ENCODE data around the gene LRRC19.

LRRC19 gene

GRCh38 chr9:27005491-27005890 is at the start of gene LRRC19:
Gene LRRC19, minus strand, starts transcription at chr9:27005672. Its CDS starts 5,978 bp downstream, at chr9:26999694.
- no peak within 1 kb of the TSS for H3K27ac ChIP-seq (ENCODE audit: low read depth, low read length)
- peaks cover 7% of the 10 kb centered on the region; the same call in 1 of the 2 replicates for H3K4me1 ChIP-seq (ENCODE audit: control insufficient read depth, insufficient read depth, low read length)
- H3K9ac ChIP-seq (ENCODE audit: low read depth, low read length), result no peak within 1 kb of the TSS
- no peak within 1 kb of the TSS for H3K4me3 ChIP-seq (ENCODE audit: low read depth, low read length)
- H3K9me3 ChIP-seq (ENCODE audit: control insufficient read depth, insufficient read depth, low read length), result no peaks in the 10 kb centered on the region
- no peaks in the 10 kb centered on the region; the same call in 1 of the 2 replicates for H3K36me3 ChIP-seq (ENCODE audit: control insufficient read depth, insufficient read depth, low read length)
- no peaks in the 10 kb centered on the region for H3K27me3 ChIP-seq (ENCODE audit: control insufficient read depth, insufficient read depth, low read length)

- Histone ChIP-seq H3K4me1 (ENCODE audit: control insufficient read depth, insufficient read depth, low read length) (no peaks in the 10 kb centered on the region), H3K4me3 (ENCODE audit: low read depth, low read length) (no peak overlapping the region), H3K27me3 (ENCODE audit: control insufficient read depth, insufficient read depth, low read length) (no peaks in the 10 kb centered on the region), H3K27ac (ENCODE audit: low read depth, low read length) (no peak overlapping the region), H3K36me3 (ENCODE audit: control insufficient read depth, insufficient read depth, low read length) (no peaks in the 10 kb centered on the region), H3K9me3 (ENCODE audit: control insufficient read depth, insufficient read depth, low read length) (no peaks in the 10 kb centered on the region), H3K9ac (ENCODE audit: low read depth, low read length) (no peak overlapping the region)
Observed at GRCh38 chr9:27054841-27055240, 49.4 kb upstream of the LRRC19 start.

GRCh38 chr9:27054125-27054524 is 48.7 kb upstream of the LRRC19 start:
- H3K9me3 ChIP-seq (ENCODE audit: control insufficient read depth, insufficient read depth, low read length), result no peaks in the 10 kb centered on the region
- no peak overlapping the region for H3K4me3 ChIP-seq (ENCODE audit: low read depth, low read length)
- no peak overlapping the region for H3K9ac ChIP-seq (ENCODE audit: low read depth, low read length)
- no peaks in the 10 kb centered on the region for H3K36me3 ChIP-seq (ENCODE audit: control insufficient read depth, insufficient read depth, low read length)
- H3K4me1 ChIP-seq (ENCODE audit: control insufficient read depth, insufficient read depth, low read length), result no peaks in the 10 kb centered on the region
- no peak overlapping the region for H3K27ac ChIP-seq (ENCODE audit: low read depth, low read length)
- no peaks in the 10 kb centered on the region for H3K27me3 ChIP-seq (ENCODE audit: control insufficient read depth, insufficient read depth, low read length)

GRCh38 chr9:27053369-27054022 is 48.0 kb upstream of the LRRC19 start:
- no peak overlapping the region for H3K4me3 ChIP-seq (ENCODE audit: low read depth, low read length)
- no peaks in the 10 kb centered on the region for H3K9me3 ChIP-seq (ENCODE audit: control insufficient read depth, insufficient read depth, low read length)
- no peaks in the 10 kb centered on the region for H3K36me3 ChIP-seq (ENCODE audit: control insufficient read depth, insufficient read depth, low read length)
- H3K4me1 ChIP-seq (ENCODE audit: control insufficient read depth, insufficient read depth, low read length), result no peaks in the 10 kb centered on the region
- H3K9ac ChIP-seq (ENCODE audit: low read depth, low read length), result no peak overlapping the region
- no peaks in the 10 kb centered on the region for H3K27me3 ChIP-seq (ENCODE audit: control insufficient read depth, insufficient read depth, low read length)
- H3K27ac ChIP-seq (ENCODE audit: low read depth, low read length), result no peak overlapping the region

DNA sequence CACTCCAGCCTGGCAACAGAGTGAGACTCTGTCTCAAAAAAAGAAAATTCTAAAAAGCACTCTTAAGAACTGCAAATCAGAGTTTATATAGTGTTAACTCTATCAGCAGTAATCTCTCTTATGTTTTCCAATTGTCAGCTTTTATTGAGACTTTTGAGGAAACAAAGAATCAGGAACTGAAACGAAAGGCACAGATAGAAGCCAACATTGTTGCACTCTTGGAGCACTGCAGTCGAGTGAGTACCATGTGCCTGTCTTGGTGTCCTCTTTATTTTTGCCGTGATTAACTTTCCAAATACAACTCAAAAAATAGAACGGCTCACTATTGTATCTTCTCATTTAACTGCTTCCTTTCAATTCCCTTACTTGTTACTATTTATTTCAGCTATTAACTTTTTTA is 41.7 kb upstream of the LRRC19 start:
- Histone ChIP-seq H3K9ac (ENCODE audit: low read depth, low read length) (no peak overlapping the region), H3K27ac (ENCODE audit: low read depth, low read length) (no peak overlapping the region), H3K9me3 (ENCODE audit: control insufficient read depth, insufficient read depth, low read length) (no peaks in the 10 kb centered on the region), H3K4me3 (ENCODE audit: low read depth, low read length) (no peak overlapping the region), H3K4me1 (ENCODE audit: control insufficient read depth, insufficient read depth, low read length) (no peaks in the 10 kb centered on the region), H3K27me3 (ENCODE audit: control insufficient read depth, insufficient read depth, low read length) (no peaks in the 10 kb centered on the region), H3K36me3 (ENCODE audit: control insufficient read depth, insufficient read depth, low read length) (no peaks in the 10 kb centered on the region)

DNA sequence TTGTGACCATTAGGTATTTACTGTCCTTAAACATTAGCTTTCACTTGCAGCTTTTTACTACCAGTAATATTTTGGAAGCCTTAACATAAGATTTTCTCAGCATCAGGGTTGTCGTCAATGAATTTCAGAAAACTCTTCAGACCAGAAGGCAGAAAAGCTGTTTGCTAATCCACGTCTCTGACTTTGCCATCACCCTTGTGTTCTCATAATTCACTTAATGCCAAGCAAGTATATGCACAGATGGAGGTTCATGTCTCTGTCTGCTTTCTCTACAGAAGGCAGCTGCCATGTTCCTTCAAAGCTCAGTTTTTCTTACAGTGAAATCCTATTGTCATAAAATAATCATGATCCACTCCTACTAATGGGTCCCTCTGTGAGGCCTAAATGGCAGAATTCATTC is 37.7 kb upstream of the LRRC19 start:
- Histone ChIP-seq H3K27me3 (ENCODE audit: control insufficient read depth, insufficient read depth, low read length) (no peaks in the 10 kb centered on the region), H3K4me3 (ENCODE audit: low read depth, low read length) (no peak overlapping the region), H3K9me3 (ENCODE audit: control insufficient read depth, insufficient read depth, low read length) (no peaks in the 10 kb centered on the region), H3K4me1 (ENCODE audit: control insufficient read depth, insufficient read depth, low read length) (no peaks in the 10 kb centered on the region), H3K27ac (ENCODE audit: low read depth, low read length) (no peak overlapping the region), H3K36me3 (ENCODE audit: control insufficient read depth, insufficient read depth, low read length) (no peaks in the 10 kb centered on the region), H3K9ac (ENCODE audit: low read depth, low read length) (no peak overlapping the region)

DNA sequence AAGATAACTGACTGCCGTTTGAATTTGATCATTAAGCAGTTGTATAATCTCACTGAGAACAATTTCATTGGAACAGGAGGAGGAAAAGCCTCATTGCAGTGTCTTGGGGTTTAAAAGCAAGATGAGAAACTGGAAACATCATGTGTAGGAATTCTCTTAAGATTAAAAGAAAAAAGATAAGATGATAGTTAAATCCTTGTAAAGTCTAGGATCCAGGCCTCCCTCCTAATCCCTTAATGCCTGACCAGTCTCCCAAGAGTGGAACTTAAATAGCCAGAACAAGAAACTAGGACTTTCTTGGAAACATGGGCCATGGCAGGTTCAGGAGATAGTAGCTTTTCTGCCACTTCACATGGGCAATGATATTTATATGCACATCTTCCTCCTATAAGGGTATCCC is 37.0 kb upstream of the LRRC19 start:
- no peak overlapping the region for H3K27ac ChIP-seq (ENCODE audit: low read depth, low read length)
- no peaks in the 10 kb centered on the region for H3K9me3 ChIP-seq (ENCODE audit: control insufficient read depth, insufficient read depth, low read length)
- H3K4me3 ChIP-seq (ENCODE audit: low read depth, low read length), result no peak overlapping the region
- no peak overlapping the region for H3K9ac ChIP-seq (ENCODE audit: low read depth, low read length)
- H3K36me3 ChIP-seq (ENCODE audit: control insufficient read depth, insufficient read depth, low read length), result no peaks in the 10 kb centered on the region
- H3K27me3 ChIP-seq (ENCODE audit: control insufficient read depth, insufficient read depth, low read length), result no peaks in the 10 kb centered on the region
- H3K4me1 ChIP-seq (ENCODE audit: control insufficient read depth, insufficient read depth, low read length), result 0 out of 2 replicates have a peak, but pooled peaks cover 3% of the 10 kb centered on the region

- no peaks in the 10 kb centered on the region for H3K27me3 ChIP-seq (ENCODE audit: control insufficient read depth, insufficient read depth, low read length)
- H3K4me1 ChIP-seq (ENCODE audit: control insufficient read depth, insufficient read depth, low read length), result 0 out of 2 replicates have a peak, but pooled peaks cover 3% of the 10 kb centered on the region
- no peaks in the 10 kb centered on the region for H3K9me3 ChIP-seq (ENCODE audit: control insufficient read depth, insufficient read depth, low read length)
- no peak overlapping the region for H3K27ac ChIP-seq (ENCODE audit: low read depth, low read length)
- H3K4me3 ChIP-seq (ENCODE audit: low read depth, low read length), result no peak overlapping the region
- H3K9ac ChIP-seq (ENCODE audit: low read depth, low read length), result no peak overlapping the region
- H3K36me3 ChIP-seq (ENCODE audit: control insufficient read depth, insufficient read depth, low read length), result no peaks in the 10 kb centered on the region
Observed at GRCh38 chr9:27041746-27042145, 36.3 kb upstream of the LRRC19 start.

DNA sequence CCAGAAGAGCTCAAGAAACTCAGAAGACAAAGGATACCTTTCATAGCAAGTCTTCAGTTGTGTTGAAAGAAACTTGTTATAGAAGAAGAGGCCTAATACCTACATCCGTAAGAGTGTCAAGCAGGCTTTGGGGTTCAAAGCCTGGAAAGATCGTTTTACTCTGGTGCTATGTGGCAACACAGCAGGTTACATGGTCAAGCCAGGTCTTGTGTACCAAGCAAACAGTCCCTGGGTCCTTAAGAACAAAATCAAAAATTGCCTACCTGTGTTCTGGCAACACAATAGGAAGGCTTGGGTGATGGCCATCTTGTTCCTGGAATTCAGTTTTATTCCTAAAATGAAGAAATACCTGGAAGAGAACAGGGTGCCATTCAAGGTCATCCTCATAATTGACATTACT is 32.0 kb upstream of the LRRC19 start:
- Histone ChIP-seq H3K9ac (ENCODE audit: low read depth, low read length) (no peak overlapping the region), H3K36me3 (ENCODE audit: control insufficient read depth, insufficient read depth, low read length) (no peaks in the 10 kb centered on the region), H3K9me3 (ENCODE audit: control insufficient read depth, insufficient read depth, low read length) (no peaks in the 10 kb centered on the region), H3K27ac (ENCODE audit: low read depth, low read length) (no peak overlapping the region), H3K4me3 (ENCODE audit: low read depth, low read length) (no peak overlapping the region), H3K27me3 (ENCODE audit: control insufficient read depth, insufficient read depth, low read length) (no peaks in the 10 kb centered on the region), H3K4me1 (ENCODE audit: control insufficient read depth, insufficient read depth, low read length) (0 out of 2 replicates have a peak, but pooled peaks cover 3% of the 10 kb centered on the region)

DNA sequence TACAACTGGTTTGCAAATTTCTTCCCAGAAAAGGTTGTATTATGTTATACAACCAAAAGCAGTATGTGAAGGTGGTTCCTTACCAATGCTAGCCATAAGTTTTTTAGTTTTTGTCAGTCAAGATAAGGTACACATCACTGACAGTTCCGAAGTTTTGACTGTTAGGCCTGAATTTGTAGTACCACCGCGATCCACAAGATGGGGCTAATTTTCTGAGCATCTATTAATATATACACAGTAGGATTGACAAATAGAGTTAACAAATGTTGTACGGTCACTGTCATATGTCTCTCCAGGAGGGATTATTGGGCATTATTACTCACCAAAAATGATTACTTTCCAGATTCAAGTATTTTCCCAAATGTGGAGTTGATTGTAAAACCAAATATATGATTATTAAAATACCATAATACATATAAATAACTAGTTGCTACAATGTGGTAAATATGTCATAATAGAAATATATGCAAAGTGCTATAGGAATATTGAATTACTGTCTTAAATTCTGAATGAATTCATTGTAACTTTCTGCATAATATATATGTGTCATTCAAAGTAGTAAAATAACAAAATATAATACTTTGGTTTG is 28.4 kb upstream of the LRRC19 start:
- Histone ChIP-seq H3K27me3 (ENCODE audit: control insufficient read depth, insufficient read depth, low read length) (no peaks in the 10 kb centered on the region), H3K27ac (ENCODE audit: low read depth, low read length) (no peak overlapping the region), H3K4me3 (ENCODE audit: low read depth, low read length) (no peak overlapping the region), H3K4me1 (ENCODE audit: control insufficient read depth, insufficient read depth, low read length) (0 out of 2 replicates have a peak, but pooled peaks cover 3% of the 10 kb centered on the region), H3K36me3 (ENCODE audit: control insufficient read depth, insufficient read depth, low read length) (no peaks in the 10 kb centered on the region), H3K9ac (ENCODE audit: low read depth, low read length) (no peak overlapping the region), H3K9me3 (ENCODE audit: control insufficient read depth, insufficient read depth, low read length) (no peaks in the 10 kb centered on the region)

GRCh38 chr9:27029186-27029585 is 23.7 kb upstream of the LRRC19 start:
- H3K9me3 ChIP-seq (ENCODE audit: control insufficient read depth, insufficient read depth, low read length), result no peaks in the 10 kb centered on the region
- no peak overlapping the region for H3K9ac ChIP-seq (ENCODE audit: low read depth, low read length)
- H3K4me3 ChIP-seq (ENCODE audit: low read depth, low read length), result no peak overlapping the region
- H3K36me3 ChIP-seq (ENCODE audit: control insufficient read depth, insufficient read depth, low read length), result peaks cover 5% of the 10 kb centered on the region
- no peaks in the 10 kb centered on the region for H3K27me3 ChIP-seq (ENCODE audit: control insufficient read depth, insufficient read depth, low read length)
- H3K4me1 ChIP-seq (ENCODE audit: control insufficient read depth, insufficient read depth, low read length), result no peaks in the 10 kb centered on the region
- no peak overlapping the region for H3K27ac ChIP-seq (ENCODE audit: low read depth, low read length)
